ENCODE results near the gene GMIP. TPM values are rescaled to one million over a fixed set of nuclear protein-coding genes. Genes with fewer than 3 reads are reported as not detected.

Gene GMIP
- total and polyA plus RNA-seq, 2 of the 4 experiments (the other 2 are of a cell fraction) = 4.1 to 11.0 TPM

DNA sequence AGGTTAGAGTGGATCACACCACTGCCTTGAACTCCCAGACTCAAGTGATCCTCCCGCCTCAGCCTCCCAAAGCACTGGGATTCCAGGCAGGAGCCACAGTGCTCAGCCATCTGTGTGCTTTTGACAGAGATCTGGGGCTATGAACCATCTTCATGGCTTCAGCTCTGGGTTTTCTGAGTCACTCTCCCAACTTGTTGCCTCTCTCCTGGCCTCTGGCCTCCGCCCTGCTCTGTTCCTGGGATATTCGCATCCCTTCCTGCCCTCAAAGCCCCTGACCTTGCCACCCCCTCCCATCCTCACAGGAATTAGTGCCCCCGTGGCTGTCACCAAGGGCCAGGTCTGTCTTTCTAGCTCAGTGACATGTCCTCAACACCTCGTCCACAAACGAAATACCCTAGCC lies 5.7 kb upstream of the GMIP start:
- intact Hi-C loops (cut with micrococcal nuclease) = no loop called here
- CTCF ChIA-PET = interaction anchor here (0.6 kb wide), 1 partner anchor 119 kb away, joined by 3 read pairs; no protein-coding TSS in a partner anchor

More for the DNA sequence above, 5.7 kb upstream of the GMIP start:
- Histone ChIP-seq H2AFZ (replicated peaks; ENCODE audit: low read length, poor library complexity) (no peak overlapping the region), H3K18ac (ENCODE audit: low read depth, low read length) (no peak overlapping the region), H2BK15ac (ENCODE audit: low read depth, low read length) (no peak overlapping the region), H4K5ac (ENCODE audit: low read depth, low read length) (no peak overlapping the region), H3K27ac (ENCODE audit: insufficient read depth, low read length) (no peak overlapping the region), H3K14ac (replicated peaks; ENCODE audit: low read depth, low read length) (no peak overlapping the region), H3K23ac (ENCODE audit: low read depth, low read length) (no peak overlapping the region), H2BK20ac (ENCODE audit: low read depth, low read length) (no peak overlapping the region), H2BK5ac (ENCODE audit: low read depth, low read length, poor library complexity, severe bottlenecking) (no peak overlapping the region), H2AK5ac (ENCODE audit: low read depth, low read length) (no peak overlapping the region), H3K9me1 (ENCODE audit: insufficient read depth, low read length) (no peaks in the 10 kb centered on the region; the same call in 1 of the 2 replicates), H3K4me2 (ENCODE audit: low read depth, low read length) (no peak overlapping the region), H3K4me1 (ENCODE audit: control insufficient read depth, insufficient read depth, low read length) (no peaks in the 10 kb centered on the region), H3K79me1 (ENCODE audit: low read depth in 1 of 2, low read length in 2 of 2) (peaks cover 0 to 3% of the 10 kb centered on the region in 2 experiments; a peak in 1 of 4 replicates), H3K4me3 (ENCODE audit: insufficient read depth, low read depth, low read length) (no peak overlapping the region), H3K36me3 (ENCODE audit: control insufficient read depth, insufficient read depth, low read length) (peaks cover 74% of the 10 kb centered on the region), H3K9ac (ENCODE audit: low read depth, low read length) (no peak overlapping the region), H3K27me3 (ENCODE audit: control insufficient read depth, insufficient read depth, low read length) (no peaks in the 10 kb centered on the region), H3K9me3 (ENCODE audit: control insufficient read depth, insufficient read depth, low read length) (no peaks in the 10 kb centered on the region), H4K8ac (ENCODE audit: low read depth in 2 of 2, low read length in 2 of 2) (no peak overlapping the region), H4K20me1 (ENCODE audit: insufficient read depth, low read length) (0 out of 2 replicates have a peak, but pooled peaks cover 2% of the 10 kb centered on the region), H2BK120ac (ENCODE audit: low read depth, low read length) (no peak overlapping the region), H4K91ac (ENCODE audit: insufficient read depth, low read depth, low read length) (no peak overlapping the region), H3K56ac (ENCODE audit: extremely low read depth, insufficient read depth, low read length) (no peak overlapping the region), H3K4ac (ENCODE audit: low read depth, low read length) (no peak overlapping the region), H2AK9ac (replicated peaks; ENCODE audit: low read depth, low read length, poor library complexity) (no peak overlapping the region)
- TF ChIP-seq MAZ (IDR thresholded peaks at IDR 0.05; ENCODE audit: borderline replicate concordance, low read depth, low read length) = no peak
- TF ChIP-seq FOS (IDR thresholded peaks at IDR 0.05; ENCODE audit: low read depth, low read length) = no peak
- no peak for TF ChIP-seq MAFK (IDR thresholded peaks at IDR 0.05; ENCODE audit: low read depth, low read length)
- no peak for TF ChIP-seq MXI1 (IDR thresholded peaks at IDR 0.05; ENCODE audit: borderline replicate concordance, low read depth, low read length)
- no peak for TF ChIP-seq CHD1 (IDR thresholded peaks at IDR 0.05; ENCODE audit: low read depth, low read length)
- BruUV-seq (replicated peaks) = no TSS peak
- in situ Hi-C loops (cut with MboI; ENCODE audit: low sequenced_read_pairs) (loop anchor here (25.0 kb wide), 1 partner anchor 262 kb away; no protein-coding TSS in a partner anchor), dilution Hi-C loops (cut with HindIII; ENCODE audit: low sequenced_read_pairs, unreplicated experiment) (no loop called here)
- ATAC-seq (ENCODE audit: low read depth) = no peak
- DNase-seq = no peak
- 94% methylated on average over 5 of the region's 6 CpGs; no CpG with 5 or more reads in 1 of the 2 experiments for WGBS, 2 experiments (ENCODE audit: extremely low coverage in 2 of 2, insufficient read length in 1 of 2)
- POLR2A ChIA-PET (ENCODE audit: unreplicated experiment) = interaction anchor here (0.5 kb wide), 1 partner anchor 108 kb away, joined by 3 read pairs; no protein-coding TSS in a partner anchor
